ENCODE data around the gene RAPH1.

- no peak for TF ChIP-seq CTCF (conservative IDR thresholded peaks at IDR 0.05)
- no peak for TF ChIP-seq EZH2 (IDR thresholded peaks at IDR 0.05; ENCODE audit: low read depth)
These were observed 174.2 kb downstream of the RAPH1 start for GRCh38 chr2:203360833-203361430.
